Left renal pelvis (tissue), 4 donors: ENCODE data around the gene PI4KB. TPM values are rescaled to one million over a fixed set of nuclear protein-coding genes. Genes with fewer than 3 reads are reported as not detected.

Experiments used
- polyA plus RNA-seq, 4 donors: library from polyadenylated mRNA; unstranded; fragments of 120-200 nt; gene quantifications; one replicate each; pipeline ENCODE4 v1.2.1, GENCODE V29; 2013; ENCODE audit not compliant: insufficient read length in 4 of 4

Gene PI4KB
- polyA plus RNA-seq, 4 donors, result 51.5 to 69.7 (median 65.4) TPM

Other genes with a start within 250 kb of the PI4KB start
- gene SEMA6C, start 180.8 kb downstream of the PI4KB start, polyA plus RNA-seq, result 10 to 100 TPM; 18.8 to 33.9 (median 29.7) TPM
- 1 to 10 TPM in 3 of 4 donors, under 1 TPM in 1; 0.96 to 2.9 (median 1.8) TPM for gene TNFAIP8L2, start 170.8 kb downstream of the PI4KB start, polyA plus RNA-seq
- gene LYSMD1, start 161.5 kb downstream of the PI4KB start, polyA plus RNA-seq, result 10 to 100 TPM; 17.3 to 18.6 (median 17.7) TPM
- 10 to 100 TPM; 35.2 to 46.8 (median 39.9) TPM for gene SCNM1, start 161.3 kb downstream of the PI4KB start, polyA plus RNA-seq
- 1 to 10 TPM in 3 of 4 donors, under 1 TPM in 1; 0.46 to 2.3 (median 1.7) TPM for gene TMOD4, start 151.4 kb downstream of the PI4KB start, polyA plus RNA-seq
- gene VPS72, start 137.2 kb downstream of the PI4KB start, polyA plus RNA-seq, result 10 to 100 TPM; 55.5 to 76.1 (median 69.9) TPM
- gene PIP5K1A, start 128.9 kb downstream of the PI4KB start, polyA plus RNA-seq, result 10 to 100 TPM; 57.6 to 70.2 (median 64.0) TPM
- 100 to 1,000 TPM; 107 to 174 (median 153) TPM for gene PSMD4, start 72.7 kb downstream of the PI4KB start, polyA plus RNA-seq
- gene ZNF687, start 45.1 kb downstream of the PI4KB start, polyA plus RNA-seq, result 10 to 100 TPM; 13.6 to 26.6 (median 21.5) TPM
- 10 to 100 TPM; 34.6 to 46.9 (median 43.7) TPM for gene RFX5, start 19.8 kb upstream of the PI4KB start, polyA plus RNA-seq
- 100 to 1,000 TPM in 1 of 4 donors, 10 to 100 TPM in 3; 44.2 to 104 (median 51.2) TPM for gene SELENBP1, start 45.3 kb upstream of the PI4KB start, polyA plus RNA-seq
- gene PSMB4, start 72.2 kb upstream of the PI4KB start, polyA plus RNA-seq, result 100 to 1,000 TPM; 192 to 253 (median 246) TPM
- gene POGZ, start 132.1 kb upstream of the PI4KB start, polyA plus RNA-seq, result 100 to 1,000 TPM; 104 to 156 (median 113) TPM
- gene CGN, start 184.0 kb upstream of the PI4KB start, polyA plus RNA-seq, result 10 to 100 TPM in 3 of 4 donors, 1 to 10 TPM in 1; 6.6 to 54.1 (median 41.1) TPM
- gene TUFT1, start 212.9 kb upstream of the PI4KB start, polyA plus RNA-seq, result 10 to 100 TPM in 2 of 4 donors, 1 to 10 TPM in 2; 4.7 to 13.6 (median 10.7) TPM